ENCODE data around the gene PHF5A.

PHF5A gene

DNA sequence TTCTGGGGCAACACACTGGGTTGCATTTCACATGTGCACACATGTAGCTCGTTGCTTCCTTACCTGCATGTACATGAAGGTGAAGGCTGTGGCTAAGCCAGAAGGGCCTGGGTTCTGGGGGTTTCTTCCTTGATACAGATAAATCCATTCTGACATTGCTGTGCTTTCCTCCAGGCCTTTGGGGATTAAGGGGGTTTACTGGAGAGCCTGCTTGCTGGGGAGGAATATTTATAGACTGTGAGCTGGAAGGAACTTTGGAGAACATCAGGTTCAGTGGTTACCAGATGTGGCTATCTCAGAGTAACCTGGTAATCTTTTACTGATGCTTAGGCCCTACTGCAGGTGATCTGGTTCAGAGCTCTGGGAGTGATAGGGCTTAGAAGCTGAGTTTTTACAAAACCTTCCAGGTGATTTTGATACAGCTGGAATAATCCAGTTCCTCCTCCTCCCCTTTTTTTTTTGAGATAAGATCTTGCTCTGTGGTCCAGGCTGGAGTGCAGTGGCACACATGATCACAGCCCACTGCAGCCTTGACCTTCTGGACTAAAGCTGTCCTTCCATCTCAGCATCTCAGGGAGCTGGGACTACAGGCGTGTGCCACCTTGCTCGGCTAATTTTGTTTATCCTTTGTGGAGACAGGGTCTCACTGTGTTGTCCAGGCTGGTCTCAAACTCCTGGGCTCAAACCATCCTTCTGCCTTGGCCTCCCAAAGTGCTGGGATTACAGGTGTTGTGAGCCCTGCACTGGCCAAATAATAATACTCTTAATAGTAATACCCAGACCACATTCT lies 20.3 kb upstream of the PHF5A start:
- no peak for ATAC-seq (ENCODE audit: low read depth)
- no peak overlapping the region for H3K4me3 ChIP-seq (ENCODE audit: severe bottlenecking)
- H3K36me3 ChIP-seq (ENCODE audit: low read depth) = no peaks in the 10 kb centered on the region
- no peak overlapping the region for H3K27ac ChIP-seq (ENCODE audit: poor library complexity, severe bottlenecking)
- no peaks in the 10 kb centered on the region for H3K27me3 ChIP-seq (ENCODE audit: insufficient read depth, poor library complexity, severe bottlenecking)
- TF ChIP-seq, protein P1, sequence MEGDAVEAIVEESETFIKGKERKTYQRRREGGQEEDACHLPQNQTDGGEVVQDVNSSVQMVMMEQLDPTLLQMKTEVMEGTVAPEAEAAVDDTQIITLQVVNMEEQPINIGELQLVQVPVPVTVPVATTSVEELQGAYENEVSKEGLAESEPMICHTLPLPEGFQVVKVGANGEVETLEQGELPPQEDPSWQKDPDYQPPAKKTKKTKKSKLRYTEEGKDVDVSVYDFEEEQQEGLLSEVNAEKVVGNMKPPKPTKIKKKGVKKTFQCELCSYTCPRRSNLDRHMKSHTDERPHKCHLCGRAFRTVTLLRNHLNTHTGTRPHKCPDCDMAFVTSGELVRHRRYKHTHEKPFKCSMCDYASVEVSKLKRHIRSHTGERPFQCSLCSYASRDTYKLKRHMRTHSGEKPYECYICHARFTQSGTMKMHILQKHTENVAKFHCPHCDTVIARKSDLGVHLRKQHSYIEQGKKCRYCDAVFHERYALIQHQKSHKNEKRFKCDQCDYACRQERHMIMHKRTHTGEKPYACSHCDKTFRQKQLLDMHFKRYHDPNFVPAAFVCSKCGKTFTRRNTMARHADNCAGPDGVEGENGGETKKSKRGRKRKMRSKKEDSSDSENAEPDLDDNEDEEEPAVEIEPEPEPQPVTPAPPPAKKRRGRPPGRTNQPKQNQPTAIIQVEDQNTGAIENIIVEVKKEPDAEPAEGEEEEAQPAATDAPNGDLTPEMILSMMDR (IDR thresholded peaks at IDR 0.05; ENCODE audit: poor library complexity, severe bottlenecking) = no peak
- no peak for DNase-seq (ENCODE audit: low spot score)
- H3K4me1 ChIP-seq (ENCODE audit: insufficient read depth, poor library complexity, severe bottlenecking) = no peaks in the 10 kb centered on the region
- H3K9me3 ChIP-seq (ENCODE audit: severe bottlenecking) = no peaks in the 10 kb centered on the region

DNA sequence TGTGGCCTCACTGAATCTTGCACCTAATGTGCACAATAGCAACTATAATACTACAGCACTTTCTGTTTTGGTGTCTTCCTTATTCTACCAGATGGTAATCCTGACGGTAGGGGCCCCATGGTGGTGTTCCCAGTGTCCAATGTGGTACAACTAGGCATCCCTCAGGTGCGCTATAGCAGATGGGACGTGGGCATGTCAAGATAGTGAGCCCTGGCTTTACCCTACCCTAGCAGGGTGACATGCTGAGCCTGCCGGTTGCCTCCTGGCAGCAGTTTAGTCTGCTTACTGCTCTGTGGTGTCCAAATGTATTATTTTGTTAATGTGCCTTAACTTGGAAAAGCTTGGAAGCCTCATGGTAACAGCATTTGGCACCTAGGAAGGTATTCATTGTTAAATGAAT lies 19.6 kb upstream of the PHF5A start:
- TF ChIP-seq, protein P1 (IDR thresholded peaks at IDR 0.05; ENCODE audit: poor library complexity, severe bottlenecking) = no peak
- H3K4me1 ChIP-seq (ENCODE audit: insufficient read depth, poor library complexity, severe bottlenecking) = no peaks in the 10 kb centered on the region
- no peak overlapping the region for H3K4me3 ChIP-seq (ENCODE audit: severe bottlenecking)
- ATAC-seq (ENCODE audit: low read depth) (no peak), DNase-seq (ENCODE audit: low spot score) (no peak)
- no peaks in the 10 kb centered on the region for H3K9me3 ChIP-seq (ENCODE audit: severe bottlenecking)
- no peaks in the 10 kb centered on the region for H3K27me3 ChIP-seq (ENCODE audit: insufficient read depth, poor library complexity, severe bottlenecking)
- no peak overlapping the region for H3K27ac ChIP-seq (ENCODE audit: poor library complexity, severe bottlenecking)
- no peaks in the 10 kb centered on the region for H3K36me3 ChIP-seq (ENCODE audit: low read depth)

DNA sequence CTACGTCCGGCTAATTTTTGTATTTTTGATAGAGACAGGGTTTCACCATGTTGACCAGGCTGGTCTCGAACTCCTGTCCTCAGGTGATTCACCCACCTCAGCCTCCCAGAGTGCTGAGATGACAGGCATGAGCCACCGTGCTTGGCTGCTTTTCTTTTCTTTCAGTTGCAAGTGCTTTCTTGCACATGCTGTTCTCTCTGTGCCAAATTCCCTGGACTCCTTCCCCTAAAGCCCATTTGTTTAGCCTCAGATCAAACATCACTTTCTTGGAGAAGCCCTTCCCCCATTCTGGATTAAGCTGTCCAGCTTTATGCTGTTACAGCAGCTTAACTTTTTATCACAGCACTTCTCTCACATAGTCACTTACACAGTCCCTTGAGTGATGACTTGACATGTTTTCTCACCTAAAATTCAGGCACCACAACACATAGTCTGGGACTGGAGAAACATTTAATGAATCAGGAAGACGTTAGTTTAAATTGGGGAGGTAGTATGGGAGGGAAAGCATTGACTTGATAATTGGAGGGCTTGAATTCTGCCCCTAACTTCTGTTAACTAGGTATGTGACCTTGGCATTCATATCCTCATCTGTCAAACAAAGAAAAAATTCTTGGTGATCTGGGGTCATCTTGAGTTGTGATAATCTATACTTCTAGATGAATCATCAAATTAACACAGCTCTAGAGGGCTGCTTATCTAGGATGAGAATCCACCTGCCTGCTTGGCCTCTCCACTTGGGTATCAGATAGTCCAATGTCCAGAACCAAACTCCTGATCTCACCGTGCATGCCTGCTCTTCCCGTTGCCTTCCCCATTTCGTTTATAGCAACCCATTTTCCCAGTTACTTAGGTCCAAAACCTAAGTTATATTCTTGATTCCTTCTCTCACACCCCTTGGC lies 18.8 kb upstream of the PHF5A start:
- TF ChIP-seq, protein P1 (IDR thresholded peaks at IDR 0.05; ENCODE audit: poor library complexity, severe bottlenecking) = no peak
- DNase-seq (ENCODE audit: low spot score) (no peak), ATAC-seq (ENCODE audit: low read depth) (no peak)
- no peaks in the 10 kb centered on the region for H3K27me3 ChIP-seq (ENCODE audit: insufficient read depth, poor library complexity, severe bottlenecking)
- no peaks in the 10 kb centered on the region for H3K4me1 ChIP-seq (ENCODE audit: insufficient read depth, poor library complexity, severe bottlenecking)
- no peaks in the 10 kb centered on the region for H3K9me3 ChIP-seq (ENCODE audit: severe bottlenecking)
- H3K27ac ChIP-seq (ENCODE audit: poor library complexity, severe bottlenecking) = no peak overlapping the region
- H3K4me3 ChIP-seq (ENCODE audit: severe bottlenecking) = no peak overlapping the region
- H3K36me3 ChIP-seq (ENCODE audit: low read depth) = no peaks in the 10 kb centered on the region

DNA sequence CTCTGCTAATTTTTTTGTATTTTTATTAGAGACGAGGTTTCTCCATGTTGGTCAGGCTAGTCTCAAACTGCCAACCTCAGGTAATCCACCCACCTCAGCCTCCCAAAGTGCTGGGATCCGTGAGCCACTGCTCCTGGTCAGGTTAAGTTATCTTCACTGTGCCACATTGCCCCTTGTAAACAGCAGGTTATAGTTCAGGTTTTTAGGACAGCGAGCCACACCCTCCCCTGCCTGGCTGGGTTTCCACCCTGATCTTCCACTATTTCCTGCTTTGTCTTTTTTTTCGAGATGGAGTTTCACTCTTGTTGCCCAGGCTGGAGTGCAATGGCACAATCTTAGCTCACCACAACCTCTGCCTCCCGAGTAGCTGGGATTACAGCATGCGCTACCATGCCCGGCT lies 16.5 kb upstream of the PHF5A start:
- H3K27me3 ChIP-seq (ENCODE audit: insufficient read depth, poor library complexity, severe bottlenecking) = no peaks in the 10 kb centered on the region
- no peak for DNase-seq (ENCODE audit: low spot score)

More for the DNA sequence above, 16.5 kb upstream of the PHF5A start:
- no peak overlapping the region for H3K4me3 ChIP-seq (ENCODE audit: severe bottlenecking)
- no peak overlapping the region for H3K27ac ChIP-seq (ENCODE audit: poor library complexity, severe bottlenecking)
- no peaks in the 10 kb centered on the region for H3K9me3 ChIP-seq (ENCODE audit: severe bottlenecking)
- H3K4me1 ChIP-seq (ENCODE audit: insufficient read depth, poor library complexity, severe bottlenecking) = no peaks in the 10 kb centered on the region
- TF ChIP-seq, protein P1 (IDR thresholded peaks at IDR 0.05; ENCODE audit: poor library complexity, severe bottlenecking) = no peak
- no peaks in the 10 kb centered on the region for H3K36me3 ChIP-seq (ENCODE audit: low read depth)
- no peak for ATAC-seq (ENCODE audit: low read depth)

All from RWPE2 (cell line).